Measurements from ENCODE around the gene ZNFX1. TPM values are rescaled to one million over a fixed set of nuclear protein-coding genes. Genes with fewer than 3 reads are reported as not detected.
"Not testable (repeated sequence)": the region's sequence is repeated elsewhere in the genome, so short reads cannot be mapped to it uniquely, and the experiment has no call there.

Gene ZNFX1
- total RNA-seq, 1 donor from 2014 or later: 36.4 TPM

DNA sequence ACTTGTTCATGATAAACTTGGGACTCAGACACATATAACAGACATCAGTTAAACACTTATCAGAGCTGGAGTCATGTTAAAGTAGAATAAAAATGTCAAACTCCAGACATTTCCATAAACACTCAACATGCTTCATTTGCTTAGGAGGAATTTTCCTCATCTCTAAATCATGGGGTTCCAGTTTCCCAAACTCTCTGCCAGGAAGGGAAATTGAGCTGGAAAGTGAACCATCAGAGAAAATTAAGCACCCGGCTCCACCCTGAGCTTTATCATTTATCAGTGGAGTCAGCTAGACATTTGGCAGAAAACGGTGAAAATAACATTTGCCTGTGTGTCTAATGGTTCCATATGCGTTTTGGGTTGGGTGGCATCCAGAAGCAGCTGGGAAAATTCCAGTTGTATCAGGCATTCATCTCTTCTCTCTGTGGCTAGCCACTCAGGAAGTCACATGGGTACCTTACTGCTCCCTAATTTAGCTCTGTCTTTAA lies 25.3 kb upstream of the ZNFX1 start:
- Mint-ChIP-seq H3K4me1 (ENCODE audit: low read depth) (peaks cover 8% of the 10 kb centered on the region), H3K9me3 (ENCODE audit: low read depth) (no peaks in the 10 kb centered on the region), H3K27ac (ENCODE audit: unreplicated experiment) (no peak overlapping the region), H3K27me3 (ENCODE audit: low read depth) (no peaks in the 10 kb centered on the region), H3K4me3 (ENCODE audit: unreplicated experiment) (no peak overlapping the region), H3K36me3 (ENCODE audit: low read depth) (no peaks in the 10 kb centered on the region)
- TF ChIP-seq, protein P1, sequence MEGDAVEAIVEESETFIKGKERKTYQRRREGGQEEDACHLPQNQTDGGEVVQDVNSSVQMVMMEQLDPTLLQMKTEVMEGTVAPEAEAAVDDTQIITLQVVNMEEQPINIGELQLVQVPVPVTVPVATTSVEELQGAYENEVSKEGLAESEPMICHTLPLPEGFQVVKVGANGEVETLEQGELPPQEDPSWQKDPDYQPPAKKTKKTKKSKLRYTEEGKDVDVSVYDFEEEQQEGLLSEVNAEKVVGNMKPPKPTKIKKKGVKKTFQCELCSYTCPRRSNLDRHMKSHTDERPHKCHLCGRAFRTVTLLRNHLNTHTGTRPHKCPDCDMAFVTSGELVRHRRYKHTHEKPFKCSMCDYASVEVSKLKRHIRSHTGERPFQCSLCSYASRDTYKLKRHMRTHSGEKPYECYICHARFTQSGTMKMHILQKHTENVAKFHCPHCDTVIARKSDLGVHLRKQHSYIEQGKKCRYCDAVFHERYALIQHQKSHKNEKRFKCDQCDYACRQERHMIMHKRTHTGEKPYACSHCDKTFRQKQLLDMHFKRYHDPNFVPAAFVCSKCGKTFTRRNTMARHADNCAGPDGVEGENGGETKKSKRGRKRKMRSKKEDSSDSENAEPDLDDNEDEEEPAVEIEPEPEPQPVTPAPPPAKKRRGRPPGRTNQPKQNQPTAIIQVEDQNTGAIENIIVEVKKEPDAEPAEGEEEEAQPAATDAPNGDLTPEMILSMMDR (IDR thresholded peaks at IDR 0.05): no peak
- DNase-seq (ENCODE audit: low spot score): no peak

DNA sequence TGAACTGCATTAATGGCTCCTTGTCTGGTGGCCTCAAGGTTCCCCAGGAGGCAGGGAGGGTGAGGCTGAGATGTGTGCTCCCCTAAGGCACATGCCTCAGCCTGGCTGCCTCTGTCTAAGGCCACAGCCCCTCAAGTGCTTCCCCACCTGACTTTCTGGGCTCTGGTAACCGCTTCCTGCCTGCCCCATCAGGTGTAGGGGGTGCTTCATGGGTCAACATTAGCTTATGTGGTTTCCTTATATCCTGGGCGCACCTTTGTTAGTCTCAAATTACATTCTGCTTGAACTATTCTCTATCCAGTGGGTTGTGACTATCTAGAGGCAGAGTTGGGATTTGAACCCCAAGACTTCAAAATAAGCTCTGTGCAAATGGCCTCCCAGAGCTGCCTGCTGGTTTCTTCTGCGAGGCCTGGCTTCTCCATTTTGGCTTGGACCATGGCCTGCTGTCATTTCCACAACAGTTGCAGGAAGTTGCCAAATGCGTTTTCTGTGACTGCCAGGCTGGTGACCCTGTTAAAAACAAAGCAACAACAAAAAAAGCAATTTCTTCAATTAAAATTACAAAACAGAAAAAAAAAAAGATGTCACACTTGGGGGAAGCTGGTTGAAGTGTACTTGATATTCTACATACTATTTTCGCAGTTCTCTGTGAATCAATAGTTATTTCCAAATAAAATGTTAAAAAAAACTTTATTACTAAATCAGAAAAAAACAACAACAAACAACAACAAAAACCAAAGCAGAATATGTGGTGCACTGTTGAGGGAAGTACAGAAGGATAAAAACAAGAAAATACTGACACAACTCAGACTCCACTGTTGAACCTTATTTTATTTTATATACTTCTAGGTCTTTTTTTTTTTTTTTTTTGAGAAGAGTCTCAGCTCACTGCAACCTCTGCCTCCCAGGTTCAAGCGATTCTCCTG lies 20.0 kb upstream of the ZNFX1 start:
- TF ChIP-seq, protein P1 (IDR thresholded peaks at IDR 0.05): no peak
- no peak overlapping the region for H3K4me3 Mint-ChIP-seq (ENCODE audit: unreplicated experiment)

DNA sequence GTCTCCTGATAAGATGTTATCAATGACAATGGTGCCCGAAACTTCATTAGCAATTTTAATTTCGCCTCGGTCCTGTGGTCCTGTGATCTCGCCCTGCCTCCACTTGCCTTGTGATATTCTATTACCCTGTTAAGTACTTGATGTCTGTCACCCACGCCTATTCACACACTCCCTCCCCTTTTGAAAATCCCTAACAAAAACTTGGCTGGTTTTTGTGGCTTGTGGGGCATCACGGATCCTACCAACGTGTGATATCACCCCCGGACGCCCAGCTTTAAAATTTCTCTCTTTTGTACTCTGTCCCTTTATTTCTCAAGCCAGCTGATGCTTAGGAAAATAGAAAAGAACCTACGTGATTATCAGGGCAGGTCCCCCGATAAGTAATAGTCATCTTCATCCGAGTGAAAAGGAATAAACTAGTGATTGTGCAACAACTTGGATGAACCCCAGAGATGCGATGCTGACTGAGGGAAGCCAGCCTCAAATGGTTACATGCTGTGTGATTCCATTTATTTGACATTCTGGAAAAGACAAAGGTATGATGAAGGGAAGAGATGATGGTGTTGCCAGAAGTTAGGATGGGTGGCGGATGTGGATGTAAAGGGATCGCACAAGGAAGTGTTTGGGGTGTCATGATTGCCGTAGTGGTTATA lies 16.3 kb upstream of the ZNFX1 start:
- not testable (repeated sequence) for H3K4me1 Mint-ChIP-seq (ENCODE audit: low read depth); H3K27ac Mint-ChIP-seq (ENCODE audit: unreplicated experiment); H3K9me3 Mint-ChIP-seq (ENCODE audit: low read depth); H3K4me3 Mint-ChIP-seq (ENCODE audit: unreplicated experiment); DNase-seq (ENCODE audit: low spot score); H3K27me3 Mint-ChIP-seq (ENCODE audit: low read depth)
- H3K36me3 Mint-ChIP-seq (ENCODE audit: low read depth): peaks cover 18% of the 10 kb centered on the region

More for the DNA sequence above, 20.0 kb upstream of the ZNFX1 start:
- Mint-ChIP-seq H3K27me3 (ENCODE audit: low read depth) (no peaks in the 10 kb centered on the region), H3K27ac (ENCODE audit: unreplicated experiment) (no peak overlapping the region), H3K36me3 (ENCODE audit: low read depth) (no peaks in the 10 kb centered on the region), H3K4me1 (ENCODE audit: low read depth) (peaks cover 4% of the 10 kb centered on the region), H3K9me3 (ENCODE audit: low read depth) (no peaks in the 10 kb centered on the region)
- DNase-seq (ENCODE audit: low spot score): no peak

DNA sequence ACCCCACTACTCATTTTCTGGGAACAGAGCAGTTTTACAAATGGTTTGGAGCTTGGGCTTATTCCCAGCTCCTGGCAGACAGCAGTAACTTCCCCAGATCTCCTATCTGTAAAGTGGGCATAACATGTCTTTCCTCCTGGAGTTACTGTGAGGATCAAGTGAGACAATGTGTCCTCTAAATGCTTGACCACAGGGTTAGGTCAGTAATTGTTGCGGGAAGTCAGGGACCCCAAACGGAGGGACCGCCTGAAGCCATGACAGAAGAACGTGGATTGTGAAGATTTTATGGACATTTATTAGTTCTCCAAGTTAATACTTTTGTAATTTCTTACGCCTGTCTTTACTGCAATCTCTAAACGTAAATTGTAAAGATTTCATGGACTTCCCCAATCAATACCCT lies 15.3 kb upstream of the ZNFX1 start:
- TF ChIP-seq, protein P1 (IDR thresholded peaks at IDR 0.05): no peak
- H3K27ac Mint-ChIP-seq (ENCODE audit: unreplicated experiment): no peak overlapping the region
- H3K4me1 Mint-ChIP-seq (ENCODE audit: low read depth): peaks cover 17% of the 10 kb centered on the region
- peaks cover 29% of the 10 kb centered on the region for H3K36me3 Mint-ChIP-seq (ENCODE audit: low read depth)
- no peaks in the 10 kb centered on the region for H3K9me3 Mint-ChIP-seq (ENCODE audit: low read depth)
- H3K27me3 Mint-ChIP-seq (ENCODE audit: low read depth): no peaks in the 10 kb centered on the region
- no peak overlapping the region for H3K4me3 Mint-ChIP-seq (ENCODE audit: unreplicated experiment)
- no peak for DNase-seq (ENCODE audit: low spot score)

DNA sequence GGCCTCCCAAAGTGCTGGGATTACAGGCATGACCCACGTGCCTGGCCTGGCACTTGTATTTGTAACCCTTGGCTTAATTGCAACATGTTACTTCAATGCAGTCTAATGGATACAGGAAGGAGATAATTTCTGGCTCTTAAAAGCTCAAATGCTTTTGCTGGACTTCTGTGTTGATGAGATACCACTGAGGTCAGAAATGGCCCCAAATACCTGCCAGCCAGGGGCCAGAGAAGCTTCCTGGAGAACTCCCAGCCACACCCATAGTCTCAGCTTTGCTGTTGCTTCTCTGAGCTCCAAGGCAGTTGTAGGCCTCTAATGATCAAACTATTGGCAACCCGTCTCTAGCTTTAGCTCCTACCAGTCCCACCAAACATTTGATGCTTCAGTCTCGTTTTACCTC lies 14.2 kb upstream of the ZNFX1 start:
- TF ChIP-seq, protein P1 (IDR thresholded peaks at IDR 0.05): no peak
- DNase-seq (ENCODE audit: low spot score): no peak
- Mint-ChIP-seq H3K4me1 (ENCODE audit: low read depth) (peaks cover 28% of the 10 kb centered on the region), H3K9me3 (ENCODE audit: low read depth) (no peaks in the 10 kb centered on the region), H3K4me3 (ENCODE audit: unreplicated experiment) (no peak overlapping the region), H3K27me3 (ENCODE audit: low read depth) (no peaks in the 10 kb centered on the region), H3K27ac (ENCODE audit: unreplicated experiment) (no peak overlapping the region), H3K36me3 (ENCODE audit: low read depth) (peaks cover 36% of the 10 kb centered on the region)
